ENCODE results near the gene CPB2.

The CPB2 gene

GRCh38 chr13:46145950-46146349, 41.1 kb upstream of the CPB2 start:
- Histone ChIP-seq H3K4me3 (no peak overlapping the region), H3K27ac (no peak overlapping the region)
- no peak for DNase-seq (ENCODE audit: low spot score)
- no peak for TF ChIP-seq CTCF (IDR thresholded peaks at IDR 0.05)

GRCh38 chr13:46145135-46145534, 40.3 kb upstream of the CPB2 start:
- H3K4me3 ChIP-seq, result no peak overlapping the region
- no peak for TF ChIP-seq CTCF (IDR thresholded peaks at IDR 0.05)
- H3K27ac ChIP-seq, result no peak overlapping the region
- DNase-seq (ENCODE audit: low spot score), result no peak

- Histone ChIP-seq H3K4me3 (no peak overlapping the region), H3K27ac (no peak overlapping the region)
- DNase-seq (ENCODE audit: low spot score), result no peak
- no peak for TF ChIP-seq CTCF (IDR thresholded peaks at IDR 0.05)
Observed at GRCh38 chr13:46143184-46143701, 38.4 kb upstream of the CPB2 start.

- H3K4me3 ChIP-seq, result no peak overlapping the region
- TF ChIP-seq CTCF (IDR thresholded peaks at IDR 0.05), result no peak
- no peak for DNase-seq (ENCODE audit: low spot score)
- no peak overlapping the region for H3K27ac ChIP-seq
Observed at GRCh38 chr13:46142776-46143175, 37.9 kb upstream of the CPB2 start.

- Histone ChIP-seq H3K27ac (no peak overlapping the region), H3K4me3 (no peak overlapping the region)
- no peak for TF ChIP-seq CTCF (IDR thresholded peaks at IDR 0.05)
- DNase-seq (ENCODE audit: low spot score), result no peak
Observed at GRCh38 chr13:46140044-46140443, 35.2 kb upstream of the CPB2 start.

GRCh38 chr13:46137627-46138317, 32.9 kb upstream of the CPB2 start:
- Histone ChIP-seq H3K27ac (no peak overlapping the region), H3K4me3 (no peak overlapping the region)
- DNase-seq (ENCODE audit: low spot score), result no peak
- no peak for TF ChIP-seq CTCF (IDR thresholded peaks at IDR 0.05)

GRCh38 chr13:46136688-46137087, 31.9 kb upstream of the CPB2 start:
- Histone ChIP-seq H3K27ac (no peak overlapping the region), H3K4me3 (no peak overlapping the region)
- no peak for DNase-seq (ENCODE audit: low spot score)
- TF ChIP-seq CTCF (IDR thresholded peaks at IDR 0.05), result no peak
